HepG2 (cell line): ENCODE results near the gene MFSD12. TPM values are rescaled to one million over a fixed set of nuclear protein-coding genes. Genes with fewer than 3 reads are reported as not detected.

Source experiments
- CREB3 ChIP-seq: sonication (generic); formaldehyde crosslinking; IDR thresholded peaks from 2 replicates; pipeline ENCODE4 v1.5.0; 2020; ENCODE audit warnings: missing genetic modification reagents
- GMEB1 ChIP-seq: sonication (generic); formaldehyde crosslinking; IDR thresholded peaks from 2 replicates; pipeline ENCODE4 v1.5.1; 2020; ENCODE audit warnings: missing genetic modification reagents, mild to moderate bottlenecking, borderline replicate concordance
- HCFC1 ChIP-seq: fragments of 150-350 bp; IDR thresholded peaks from 2 replicates; pipeline ENCODE4 v1.6.1; 2014; ENCODE audit warnings: low read depth, low read length
- KDM3A ChIP-seq: IDR thresholded peaks from 2 replicates; pipeline ENCODE4 v1.6.1; 2018; ENCODE audit warnings: low read depth, missing compliant biosample characterization
- KDM5A ChIP-seq: fragments of 200-600 bp; sonication (generic); IDR thresholded peaks from 2 replicates; pipeline ENCODE4 v1.7.0; 2018; ENCODE audit warnings: antibody characterized with exemption, mild to moderate bottlenecking, low read length, borderline replicate concordance
- POLR2G ChIP-seq: fragments of 200-400 bp; formaldehyde crosslinking; IDR thresholded peaks from 2 replicates; pipeline ENCODE4 v1.6.1; 2018; ENCODE audit warnings: mild to moderate bottlenecking, low read depth, low read length, moderate library complexity
- PRDM10 ChIP-seq: sonication (generic); formaldehyde crosslinking; IDR thresholded peaks from 2 replicates; pipeline ENCODE4 v1.4.0; 2020; ENCODE audit warnings: low read depth, missing genetic modification reagents
- RXRB ChIP-seq: IDR thresholded peaks from 2 replicates; pipeline ENCODE4 v1.6.1; 2016; ENCODE audit warnings: borderline replicate concordance, missing genetic modification reagents, missing compliant biosample characterization
- SKI ChIP-seq: fragments of 450-650 bp; IDR thresholded peaks from one replicate; pipeline ENCODE4 v1.6.1; 2018; ENCODE audit warnings: mild to moderate bottlenecking; ENCODE audit not compliant: partially characterized antibody
- SMAD3 ChIP-seq: sonication (generic); formaldehyde crosslinking; IDR thresholded peaks from 2 replicates; pipeline ENCODE4 v1.4.0; 2020; ENCODE audit warnings: missing genetic modification reagents
- SMAD9 ChIP-seq: sonication (generic); formaldehyde crosslinking; IDR thresholded peaks from 2 replicates; pipeline ENCODE4 v1.5.1; 2020; ENCODE audit warnings: mild to moderate bottlenecking, missing genetic modification reagents
- TERF1 ChIP-seq: sonication (generic); formaldehyde crosslinking; IDR thresholded peaks from 2 replicates; pipeline ENCODE4 v1.8.0; 2022; ENCODE audit warnings: mild to moderate bottlenecking, missing genetic modification reagents, moderate library complexity
- TRAFD1 ChIP-seq: sonication (generic); formaldehyde crosslinking; IDR thresholded peaks from 2 replicates; pipeline ENCODE4 v1.5.1; 2020; ENCODE audit warnings: missing genetic modification reagents, mild to moderate bottlenecking, borderline replicate concordance
- XRCC5 ChIP-seq: fragments of 200-400 bp; formaldehyde crosslinking; optimal IDR thresholded peaks from 2 replicates; pipeline ENCODE3; 2017; ENCODE audit warnings: mild to moderate bottlenecking, low read length
- ZFP37 ChIP-seq: sonication (generic); formaldehyde crosslinking; IDR thresholded peaks from 2 replicates; pipeline ENCODE4 v1.4.0; 2020; ENCODE audit warnings: missing genetic modification reagents, borderline replicate concordance
- ZFX ChIP-seq: sonication (generic); formaldehyde crosslinking; IDR thresholded peaks from 2 replicates; pipeline ENCODE4 v1.4.0; 2020; ENCODE audit warnings: mild to moderate bottlenecking, low read depth, missing genetic modification reagents, moderate library complexity
- ZFYVE20 ChIP-seq: sonication (generic); formaldehyde crosslinking; IDR thresholded peaks from 2 replicates; pipeline ENCODE4 v1.8.0; 2023; ENCODE audit warnings: low read depth, mild to moderate bottlenecking, moderate library complexity, missing genetic modification reagents, borderline replicate concordance
- ZNF251 ChIP-seq: sonication (generic); formaldehyde crosslinking; IDR thresholded peaks from 2 replicates; pipeline ENCODE4 v1.9.0; 2021; ENCODE audit warnings: mild to moderate bottlenecking, missing genetic modification reagents
- ZNF644 ChIP-seq: IDR thresholded peaks from 2 replicates; pipeline ENCODE4 v1.6.1; 2016; ENCODE audit warnings: low read depth
- ZNF768 ChIP-seq: sonication (generic); formaldehyde crosslinking; IDR thresholded peaks from 2 replicates; pipeline ENCODE4 v1.4.0; 2020; ENCODE audit warnings: missing genetic modification reagents
- polyA plus RNA-seq, 8 experiments: library from polyadenylated mRNA; depleted of rRNA in 3 of 8; stranded (reverse) in 7 of 8; unstranded in 1 of 8; fragments of >200 nt; fragmentation: Illumina TruSeq in 4 of 8; extraction: Trizol in 4 of 8; gene quantifications; 2 replicates each; pipeline versions ENCODE4 v1.2.1 to v1.2.3, GENCODE V29; 2011 to 2016; ENCODE audit warnings: low read depth in 4 of 8, missing spikeins in 1 of 8, mixed read lengths in 1 of 8; ENCODE audit not compliant: insufficient read depth in 1 of 8
- total RNA-seq, 5 experiments: library from RNA; depleted of rRNA; stranded (reverse); fragments of >200 nt; fragmentation: Illumina TruSeq; extraction: Trizol; gene quantifications; 2 replicates each; pipeline ENCODE4 v1.2.3, GENCODE V29; 2016; ENCODE audit warnings: low read depth in 1 of 5

The MFSD12 gene
- total and polyA plus RNA-seq, 2 of the 13 experiments (the other 11 are each of a cell fraction or from before 2014, with no cell fraction given), result 27.2 to 29.1 TPM

- TF ChIP-seq TERF1 (CRISPR knock-in tag) (no peak), TRAFD1 (no peak), POLR2G (peak; percentile 92), SKI (peak; percentile 31), ZNF768 (CRISPR knock-in tag) (peak; percentile 74), XRCC5 (peak; percentile 90), ZFYVE20 (peak; percentile 79; the same call in 1 of the 2 replicates), SMAD3 (peak; percentile 56; the same call in 1 of the 2 replicates), RXRB (CRISPR knock-in tag) (0 out of 2 replicates have a peak, but pooled peaks have one; percentile 45), KDM3A (CRISPR knock-in tag) (0 out of 2 replicates have a peak, but pooled peaks have one; percentile 56), KDM5A (peak; percentile 92), ZFP37 (CRISPR knock-in tag) (no peak), CREB3 (CRISPR knock-in tag) (no peak), ZFX (CRISPR knock-in tag) (peak; percentile 78), SMAD9 (CRISPR knock-in tag) (0 out of 2 replicates have a peak, but pooled peaks have one; percentile 66), ZNF644 (CRISPR knock-in tag) (no peak), PRDM10 (CRISPR knock-in tag) (peak; percentile 100), ZNF251 (CRISPR knock-in tag) (no peak), GMEB1 (CRISPR knock-in tag) (peak; percentile 71), HCFC1 (peak; percentile 36; the same call in 1 of the 2 replicates)
These were observed 56.8 kb downstream of the MFSD12 start, which contains the start of gene DOHH (continued) for GRCh38 chr19:3500429-3501101.
